ENCODE results near the gene AGR2. TPM values are rescaled to one million over a fixed set of nuclear protein-coding genes. Genes with fewer than 3 reads are reported as not detected.

The AGR2 gene
- total RNA-seq, 2 donors from 2014 or later: not detected

- H3K27me3 ChIP-seq: no peaks in the 10 kb centered on the region
- TF ChIP-seq, protein P1, sequence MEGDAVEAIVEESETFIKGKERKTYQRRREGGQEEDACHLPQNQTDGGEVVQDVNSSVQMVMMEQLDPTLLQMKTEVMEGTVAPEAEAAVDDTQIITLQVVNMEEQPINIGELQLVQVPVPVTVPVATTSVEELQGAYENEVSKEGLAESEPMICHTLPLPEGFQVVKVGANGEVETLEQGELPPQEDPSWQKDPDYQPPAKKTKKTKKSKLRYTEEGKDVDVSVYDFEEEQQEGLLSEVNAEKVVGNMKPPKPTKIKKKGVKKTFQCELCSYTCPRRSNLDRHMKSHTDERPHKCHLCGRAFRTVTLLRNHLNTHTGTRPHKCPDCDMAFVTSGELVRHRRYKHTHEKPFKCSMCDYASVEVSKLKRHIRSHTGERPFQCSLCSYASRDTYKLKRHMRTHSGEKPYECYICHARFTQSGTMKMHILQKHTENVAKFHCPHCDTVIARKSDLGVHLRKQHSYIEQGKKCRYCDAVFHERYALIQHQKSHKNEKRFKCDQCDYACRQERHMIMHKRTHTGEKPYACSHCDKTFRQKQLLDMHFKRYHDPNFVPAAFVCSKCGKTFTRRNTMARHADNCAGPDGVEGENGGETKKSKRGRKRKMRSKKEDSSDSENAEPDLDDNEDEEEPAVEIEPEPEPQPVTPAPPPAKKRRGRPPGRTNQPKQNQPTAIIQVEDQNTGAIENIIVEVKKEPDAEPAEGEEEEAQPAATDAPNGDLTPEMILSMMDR (IDR thresholded peaks at IDR 0.05): no peak
- H3K4me3 ChIP-seq: no peak overlapping the region
- no peak overlapping the region for H3K27ac ChIP-seq
- H3K4me1 ChIP-seq: no peaks in the 10 kb centered on the region
- no peaks in the 10 kb centered on the region for H3K36me3 ChIP-seq
- no peak for DNase-seq (ENCODE audit: low spot score)
- H3K9me3 ChIP-seq: no peaks in the 10 kb centered on the region
Measured at GRCh38 chr7:16778476-16778875, 26.3 kb downstream of the AGR2 start.

DNA sequence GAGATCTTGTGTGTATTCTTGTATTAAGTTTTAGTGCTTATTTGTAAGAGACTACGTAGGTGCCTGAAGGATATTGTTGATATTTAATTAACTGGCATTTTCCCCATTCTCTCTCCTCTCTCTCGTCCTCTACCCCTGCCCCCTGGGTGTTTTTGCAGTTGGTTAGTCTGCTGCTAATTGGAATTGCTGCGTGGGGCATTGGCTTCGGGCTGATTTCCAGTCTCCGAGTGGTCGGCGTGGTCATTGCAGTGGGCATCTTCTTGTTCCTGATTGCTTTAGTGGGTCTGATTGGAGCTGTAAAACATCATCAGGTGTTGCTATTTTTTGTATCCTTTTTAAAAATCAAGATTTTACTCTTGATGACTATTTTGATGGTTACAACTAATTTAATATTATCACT is 28.7 kb downstream of the AGR2 start:
- no peak overlapping the region for H3K4me3 ChIP-seq
- TF ChIP-seq, protein P1 (IDR thresholded peaks at IDR 0.05): no peak
- no peaks in the 10 kb centered on the region for H3K36me3 ChIP-seq
- no peaks in the 10 kb centered on the region for H3K9me3 ChIP-seq
- no peak overlapping the region for H3K27ac ChIP-seq
- DNase-seq (ENCODE audit: low spot score): no peak
- H3K4me1 ChIP-seq: no peaks in the 10 kb centered on the region
- no peaks in the 10 kb centered on the region for H3K27me3 ChIP-seq

DNA sequence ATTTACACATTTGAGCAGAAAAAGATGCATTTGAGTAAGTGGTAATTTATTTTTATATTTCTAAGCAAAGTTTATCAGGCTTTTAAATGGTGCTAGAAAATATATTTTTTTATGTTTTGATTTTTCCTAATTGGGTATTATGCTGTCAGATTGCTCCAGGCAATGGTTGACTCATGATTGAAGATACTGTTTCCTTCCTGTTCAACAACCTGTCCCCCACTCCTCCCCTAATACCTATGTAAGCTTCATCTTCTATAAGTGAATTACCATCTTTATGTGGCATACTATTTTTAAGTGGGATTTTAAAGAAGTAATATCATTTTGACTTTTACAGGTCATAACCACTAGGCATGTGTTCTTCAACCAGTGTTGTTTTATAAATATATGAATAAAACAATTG is 29.8 kb downstream of the AGR2 start:
- no peak overlapping the region for H3K27ac ChIP-seq

DNA sequence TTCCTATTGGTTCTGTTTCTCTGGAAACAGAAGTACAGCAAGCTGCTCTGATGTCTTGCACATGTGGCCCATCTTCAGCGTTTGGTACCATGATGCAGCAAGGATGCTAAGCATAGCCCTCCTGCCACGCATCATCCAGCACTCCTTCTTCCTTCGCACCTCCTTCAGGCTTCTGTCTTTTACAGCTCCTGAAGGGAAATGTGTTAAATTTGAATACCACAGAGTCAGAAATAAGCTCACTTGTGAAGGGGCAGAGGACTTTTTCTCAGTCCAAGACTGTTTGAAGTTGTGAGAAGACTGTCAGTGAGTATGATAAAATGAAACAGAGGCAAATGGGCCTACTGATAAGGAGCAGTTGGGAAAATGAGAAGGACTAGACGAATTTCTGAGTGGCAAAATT is 30.5 kb downstream of the AGR2 start:
- no peaks in the 10 kb centered on the region for H3K4me1 ChIP-seq
- TF ChIP-seq, protein P1 (IDR thresholded peaks at IDR 0.05): no peak
- no peaks in the 10 kb centered on the region for H3K36me3 ChIP-seq

More for the DNA sequence above, 29.8 kb downstream of the AGR2 start:
- H3K4me1 ChIP-seq: no peaks in the 10 kb centered on the region
- TF ChIP-seq, protein P1 (IDR thresholded peaks at IDR 0.05): no peak
- no peaks in the 10 kb centered on the region for H3K36me3 ChIP-seq
- no peak for DNase-seq (ENCODE audit: low spot score)
- no peaks in the 10 kb centered on the region for H3K9me3 ChIP-seq
- no peaks in the 10 kb centered on the region for H3K27me3 ChIP-seq
- no peak overlapping the region for H3K4me3 ChIP-seq

GRCh38 chr7:16773884-16774283 is 30.9 kb downstream of the AGR2 start:
- H3K27me3 ChIP-seq: no peaks in the 10 kb centered on the region
- TF ChIP-seq, protein P1 (IDR thresholded peaks at IDR 0.05): no peak
- H3K4me1 ChIP-seq: no peaks in the 10 kb centered on the region
- H3K36me3 ChIP-seq: no peaks in the 10 kb centered on the region
- H3K27ac ChIP-seq: no peak overlapping the region
- no peak overlapping the region for H3K4me3 ChIP-seq
- H3K9me3 ChIP-seq: no peaks in the 10 kb centered on the region
- no peak for DNase-seq (ENCODE audit: low spot score)

More for the DNA sequence above, 30.5 kb downstream of the AGR2 start:
- DNase-seq (ENCODE audit: low spot score): no peak
- H3K4me3 ChIP-seq: no peak overlapping the region
- no peaks in the 10 kb centered on the region for H3K9me3 ChIP-seq
- H3K27ac ChIP-seq: no peak overlapping the region
- no peaks in the 10 kb centered on the region for H3K27me3 ChIP-seq

- no peaks in the 10 kb centered on the region for H3K9me3 ChIP-seq
- no peaks in the 10 kb centered on the region for H3K4me1 ChIP-seq
- TF ChIP-seq, protein P1 (IDR thresholded peaks at IDR 0.05): no peak
- no peaks in the 10 kb centered on the region for H3K27me3 ChIP-seq
- no peaks in the 10 kb centered on the region for H3K36me3 ChIP-seq
- no peak overlapping the region for H3K4me3 ChIP-seq
- no peak for DNase-seq (ENCODE audit: low spot score)
- H3K27ac ChIP-seq: no peak overlapping the region
Measured at GRCh38 chr7:16773326-16773725, 31.5 kb downstream of the AGR2 start.

All from right atrium auricular region (tissue), 2 donors.